Trophoblast cell (in vitro differentiated cells and primary cell): ENCODE measurements around the gene DEFB119.

Experiments
- DNase-seq, 2 donors: peaks; one replicate each; pipeline ENCODE4 v3.0.0-alpha.2; 2016
- H2AFZ ChIP-seq: 2 replicates; pipeline ENCODE4 v1.6.1; 2013; ENCODE audit warnings: low read length, moderate library complexity, mild to moderate bottlenecking; ENCODE audit not compliant: insufficient read depth, poor library complexity
- H2AK5ac ChIP-seq: 2 replicates; pipeline ENCODE4 v1.6.1; 2013; ENCODE audit warnings: mild to moderate bottlenecking, low read length
- H2BK120ac ChIP-seq: 2 replicates; pipeline ENCODE4 v1.6.1; 2013; ENCODE audit warnings: low read length, mild to moderate bottlenecking, moderate library complexity; ENCODE audit not compliant: insufficient read depth, poor library complexity
- H2BK12ac ChIP-seq: 2 replicates; pipeline ENCODE4 v1.6.1; 2013; ENCODE audit warnings: mild to moderate bottlenecking, low read length, moderate library complexity
- H2BK5ac ChIP-seq: 2 replicates; pipeline ENCODE4 v1.6.1; 2013; ENCODE audit warnings: low read length, low read depth, moderate library complexity, mild to moderate bottlenecking; ENCODE audit not compliant: poor library complexity
- H3K14ac ChIP-seq: 2 replicates; pipeline ENCODE4 v1.6.1; 2013; ENCODE audit warnings: mild to moderate bottlenecking, low read length
- H3K18ac ChIP-seq: 2 replicates; pipeline ENCODE4 v1.6.1; 2013; ENCODE audit warnings: mild to moderate bottlenecking, low read length
- H3K23ac ChIP-seq: 2 replicates; pipeline ENCODE4 v1.6.1; 2013; ENCODE audit warnings: low read length
- H3K27ac ChIP-seq: 2 replicates; pipeline ENCODE4 v1.5.1; 2013; ENCODE audit warnings: low read depth, mild to moderate bottlenecking, inconsistent platforms, low read length, moderate library complexity
- H3K27me3 ChIP-seq: 2 replicates; pipeline ENCODE4 v1.6.1; 2013; ENCODE audit warnings: inconsistent platforms, mild to moderate bottlenecking, low read length, moderate library complexity; ENCODE audit not compliant: insufficient read depth
- H3K36me3 ChIP-seq, 2 experiments: 1 replicate in 1 of 2; 2 replicates in 1 of 2; pipeline ENCODE4 v1.6.1; 2013; ENCODE audit warnings: low read length in 2 of 2, mild to moderate bottlenecking in 2 of 2, moderate library complexity in 1 of 2; ENCODE audit not compliant: insufficient read depth in 2 of 2, control insufficient read depth in 1 of 2
- H3K4ac ChIP-seq: 2 replicates; pipeline ENCODE4 v1.6.1; 2013; ENCODE audit warnings: low read depth, mild to moderate bottlenecking, low read length, moderate library complexity
- H3K4me1 ChIP-seq, 2 experiments: 1 replicate in 1 of 2; 2 replicates in 1 of 2; pipeline ENCODE4 v1.6.1; 2013; ENCODE audit warnings: low read length in 2 of 2, mild to moderate bottlenecking in 2 of 2, moderate library complexity in 1 of 2; ENCODE audit not compliant: insufficient read depth in 2 of 2, control insufficient read depth in 1 of 2
- H3K4me2 ChIP-seq: 2 replicates; pipeline ENCODE4 v1.6.1; 2013; ENCODE audit warnings: inconsistent platforms, mild to moderate bottlenecking, low read length, moderate library complexity
- H3K4me3 ChIP-seq: 2 replicates; pipeline ENCODE4 v1.5.1; 2013; ENCODE audit warnings: mild to moderate bottlenecking, low read depth, low read length, inconsistent platforms
- H3K79me1 ChIP-seq: one replicate; pipeline ENCODE4 v1.6.1; 2013; ENCODE audit warnings: low read length
- H3K79me2 ChIP-seq: 2 replicates; pipeline ENCODE4 v1.6.1; 2013; ENCODE audit warnings: low read length, mild to moderate bottlenecking; ENCODE audit not compliant: control insufficient read depth, insufficient read depth, poor library complexity
- H3K9ac ChIP-seq: 2 replicates; pipeline ENCODE4 v1.6.1; 2013; ENCODE audit warnings: mild to moderate bottlenecking, low read length
- H3K9me3 ChIP-seq: 2 replicates; pipeline ENCODE4 v1.6.1; 2013; ENCODE audit warnings: low read depth, mild to moderate bottlenecking, control low read depth, inconsistent platforms, low read length; ENCODE audit not compliant: insufficient read depth
- H4K12ac ChIP-seq: 2 replicates; pipeline ENCODE4 v1.6.1; 2013; ENCODE audit warnings: low read depth, mild to moderate bottlenecking, low read length, moderate library complexity
- H4K8ac ChIP-seq: 2 replicates; pipeline ENCODE4 v1.6.1; 2013; ENCODE audit warnings: low read depth, mild to moderate bottlenecking, low read length, moderate library complexity
- H4K91ac ChIP-seq: one replicate; pipeline ENCODE4 v1.6.1; 2013; ENCODE audit warnings: low read depth, mild to moderate bottlenecking, low read length, moderate library complexity
- WGBS: extraction: QIAGEN DNeasy Blood & Tissue Kit; methylation state at CpG from one replicate; pipeline ENCODE4 v1.1.7; 2013; ENCODE audit warnings: missing lambda C conversion rate; ENCODE audit not compliant: insufficient read length, insufficient coverage; ENCODE audit errors: extremely low coverage; 5-methylcytosine and 5-hydroxymethylcytosine counted together

Gene DEFB119

GRCh38 chr20:31425797-31426196 is 35.4 kb upstream of the DEFB119 start:
- H3K4me2 ChIP-seq: no peak overlapping the region
- no peaks in the 10 kb centered on the region for H3K36me3 ChIP-seq
- H3K4me3 ChIP-seq: no peak overlapping the region
- no peaks in the 10 kb centered on the region for H3K4me1 ChIP-seq
- no peak overlapping the region for H3K4ac ChIP-seq
- no peak overlapping the region for H3K27ac ChIP-seq
- no peak overlapping the region for H2BK12ac ChIP-seq
- no peak overlapping the region for H3K14ac ChIP-seq
- no peak overlapping the region for H3K23ac ChIP-seq
- no peak overlapping the region for H4K12ac ChIP-seq
- H4K8ac ChIP-seq: no peak overlapping the region
- no peak overlapping the region for H2AFZ ChIP-seq
- DNase-seq: no peak
- no peaks in the 10 kb centered on the region for H3K79me2 ChIP-seq
- no peak overlapping the region for H3K9ac ChIP-seq
- H2BK5ac ChIP-seq: no peak overlapping the region
- no peak overlapping the region for H3K18ac ChIP-seq
- no peaks in the 10 kb centered on the region for H3K79me1 ChIP-seq
- no peak overlapping the region for H4K91ac ChIP-seq
- H3K27me3 ChIP-seq: no peaks in the 10 kb centered on the region
- peaks cover 10% of the 10 kb centered on the region for H3K9me3 ChIP-seq
- H2AK5ac ChIP-seq: no peak overlapping the region
- H2BK120ac ChIP-seq: no peak overlapping the region

GRCh38 chr20:31418307-31418706 is 27.9 kb upstream of the DEFB119 start:
- H2BK12ac ChIP-seq: no peak overlapping the region
- H3K23ac ChIP-seq: no peak overlapping the region
- H3K18ac ChIP-seq: no peak overlapping the region
- no peak overlapping the region for H4K91ac ChIP-seq
- no peaks in the 10 kb centered on the region for H3K4me1 ChIP-seq
- WGBS: no CpG with 5 or more reads among the region's 7 CpGs
- no peak overlapping the region for H3K14ac ChIP-seq
- no peaks in the 10 kb centered on the region for H3K79me1 ChIP-seq
- no peak overlapping the region for H4K12ac ChIP-seq
- no peak overlapping the region for H2AFZ ChIP-seq
- H3K4me2 ChIP-seq: no peak overlapping the region
- H3K27me3 ChIP-seq: no peaks in the 10 kb centered on the region
- no peaks in the 10 kb centered on the region for H3K36me3 ChIP-seq
- no peak overlapping the region for H3K9ac ChIP-seq
- peaks cover 8% of the 10 kb centered on the region for H3K9me3 ChIP-seq
- H2BK120ac ChIP-seq: no peak overlapping the region
- no peak overlapping the region for H4K8ac ChIP-seq
- no peak overlapping the region for H2BK5ac ChIP-seq
- no peak for DNase-seq
- H2AK5ac ChIP-seq: no peak overlapping the region
- H3K4ac ChIP-seq: no peak overlapping the region
- no peaks in the 10 kb centered on the region for H3K79me2 ChIP-seq
- no peak overlapping the region for H3K4me3 ChIP-seq
- no peak overlapping the region for H3K27ac ChIP-seq

- Histone ChIP-seq H3K79me2 (no peaks in the 10 kb centered on the region), H3K4me2 (no peak overlapping the region), H3K4ac (no peak overlapping the region), H2BK120ac (no peak overlapping the region), H3K36me3 (no peaks in the 10 kb centered on the region), H3K27ac (no peak overlapping the region), H3K18ac (no peak overlapping the region), H2AFZ (no peak overlapping the region), H3K79me1 (no peaks in the 10 kb centered on the region), H4K8ac (no peak overlapping the region), H4K91ac (no peak overlapping the region), H3K14ac (no peak overlapping the region), H4K12ac (no peak overlapping the region), H3K9me3 (peaks cover 10% of the 10 kb centered on the region), H2BK5ac (no peak overlapping the region), H2BK12ac (no peak overlapping the region), H2AK5ac (no peak overlapping the region), H3K4me1 (no peaks in the 10 kb centered on the region), H3K4me3 (no peak overlapping the region), H3K27me3 (no peaks in the 10 kb centered on the region), H3K23ac (no peak overlapping the region), H3K9ac (no peak overlapping the region)
- DNase-seq: no peak
- WGBS: no CpG with 5 or more reads among the region's 2 CpGs
Measured at GRCh38 chr20:31415653-31416052, 25.3 kb upstream of the DEFB119 start.

- WGBS: no CpG with 5 or more reads among the region's 6 CpGs
- no peak overlapping the region for H3K23ac ChIP-seq
- H3K27me3 ChIP-seq: no peaks in the 10 kb centered on the region
- H2BK5ac ChIP-seq: no peak overlapping the region
- no peak overlapping the region for H4K8ac ChIP-seq
- no peak overlapping the region for H3K9ac ChIP-seq
- no peaks in the 10 kb centered on the region for H3K79me2 ChIP-seq
- H2BK120ac ChIP-seq: no peak overlapping the region
- no peak for DNase-seq
- H4K12ac ChIP-seq: no peak overlapping the region
- H3K4me3 ChIP-seq: no peak overlapping the region
- no peaks in the 10 kb centered on the region for H3K79me1 ChIP-seq
- no peak overlapping the region for H3K4ac ChIP-seq
- no peaks in the 10 kb centered on the region for H3K36me3 ChIP-seq
- no peak overlapping the region for H3K4me2 ChIP-seq
- no peak overlapping the region for H3K18ac ChIP-seq
- H4K91ac ChIP-seq: no peak overlapping the region
- no peak overlapping the region for H2AK5ac ChIP-seq
- peaks cover 10% of the 10 kb centered on the region for H3K9me3 ChIP-seq
- no peak overlapping the region for H2BK12ac ChIP-seq
- H2AFZ ChIP-seq: no peak overlapping the region
- no peak overlapping the region for H3K27ac ChIP-seq
- H3K14ac ChIP-seq: no peak overlapping the region
- H3K4me1 ChIP-seq: no peaks in the 10 kb centered on the region
Measured at GRCh38 chr20:31414381-31414780, 24.0 kb upstream of the DEFB119 start.
